PC-3 (cell line): ENCODE results near the gene BCORL1. TPM values are rescaled to one million over a fixed set of nuclear protein-coding genes. Genes with fewer than 3 reads are reported as not detected.

Experiments used
- ATAC-seq: fragments of 200-7000 bp; cut with Tn5 transposase; 2 replicates; pipeline ENCODE4 v1.9.1; 2020; ENCODE audit warnings: mild to moderate bottlenecking, moderate library complexity
- BruUV-seq: library from RNA; stranded (reverse); fragments of 400-500 nt; replicated peaks from 2 replicates; lab custom pipeline; 2021; lab: Mats Ljungman, UMichigan
- CTCF ChIA-PET: fragments of 300-600 bp; sonication (Branson Sonifier 250); formaldehyde crosslinking; loops from one replicate; lab custom pipeline; 2022; ENCODE audit warnings: antibody characterized with exemption; lab: Charles Lee
- POLR2A ChIA-PET: fragments of 300-600 bp; sonication (Branson Sonifier 250); formaldehyde crosslinking; loops from one replicate; lab custom pipeline; 2022; ENCODE audit warnings: antibody characterized with exemption; ENCODE audit not compliant: unreplicated experiment; lab: Charles Lee
- DNase-seq: peaks from one replicate; pipeline ENCODE4 v3.0.0-alpha.2; 2015
- H2AFZ ChIP-seq: fragments of 300-600 bp; sonication (generic); 2 replicates; pipeline ENCODE4 v1.6.0; 2016; ENCODE audit warnings: antibody characterized with exemption, low read length
- H3F3A ChIP-seq: fragments of 300-600 bp; sonication (generic); one replicate; pipeline ENCODE4 v1.6.0; 2017; ENCODE audit warnings: antibody characterized with exemption, low read length, control low read depth, mild to moderate bottlenecking; ENCODE audit not compliant: unreplicated experiment
- H3K27ac ChIP-seq: fragments of 300-600 bp; sonication (generic); 2 replicates; pipeline ENCODE4 v1.5.1; 2016; ENCODE audit warnings: mild to moderate bottlenecking, low read length
- H3K27me3 ChIP-seq: fragments of 300-600 bp; sonication (generic); 2 replicates; pipeline ENCODE4 v1.6.1; 2016; ENCODE audit warnings: low read length, mixed read lengths
- H3K36me3 ChIP-seq: fragments of 300-600 bp; sonication (generic); 2 replicates; pipeline ENCODE4 v1.6.1; 2016; ENCODE audit warnings: low read depth, mixed run types, low read length, mixed read lengths
- H3K4me1 ChIP-seq: fragments of 300-600 bp; sonication (generic); 2 replicates; pipeline ENCODE4 v1.5.1; 2016; ENCODE audit warnings: low read length; ENCODE audit not compliant: insufficient read depth
- H3K4me2 ChIP-seq: fragments of 300-600 bp; sonication (generic); 2 replicates; pipeline ENCODE4 v1.6.0; 2016; ENCODE audit warnings: low read length
- H3K4me3 ChIP-seq: fragments of 300-600 bp; sonication (generic); 2 replicates; pipeline ENCODE4 v1.5.1; 2016; ENCODE audit warnings: mild to moderate bottlenecking, low read length, mixed read lengths
- H3K79me2 ChIP-seq: fragments of 300-600 bp; sonication (generic); 2 replicates; pipeline ENCODE4 v1.6.1; 2017; ENCODE audit warnings: low read length, mixed read lengths
- H3K9ac ChIP-seq: fragments of 300-600 bp; sonication (generic); 2 replicates; pipeline ENCODE4 v1.6.0; 2016; ENCODE audit warnings: mild to moderate bottlenecking, low read length
- H3K9me2 ChIP-seq: fragments of 300-600 bp; sonication (generic); replicated peaks from 2 replicates; pipeline ENCODE4 v1.6.1; 2016; ENCODE audit warnings: mixed run types, low read length, mixed read lengths
- H3K9me3 ChIP-seq: fragments of 300-600 bp; sonication (generic); 2 replicates; pipeline ENCODE4 v1.6.1; 2016; ENCODE audit warnings: low read length, mixed read lengths
- H4K20me1 ChIP-seq: fragments of 300-600 bp; sonication (generic); 2 replicates; pipeline ENCODE4 v1.6.1; 2016; ENCODE audit warnings: low read length, mixed read lengths
- CTCF ChIP-seq: fragments of 300-600 bp; sonication (generic); conservative IDR thresholded peaks from 2 replicates; pipeline ENCODE4 v1.5.1; 2017; ENCODE audit warnings: antibody characterized with exemption, low read depth, mild to moderate bottlenecking, low read length
- EZH2 ChIP-seq: fragments of 300-600 bp; sonication (generic); IDR thresholded peaks from one replicate; pipeline ENCODE4 v1.6.1; 2017; ENCODE audit warnings: antibody characterized with exemption, mild to moderate bottlenecking, low read length; ENCODE audit not compliant: unreplicated experiment
- EZH2phosphoT487 ChIP-seq: fragments of 300-600 bp; sonication (generic); IDR thresholded peaks from 2 replicates; pipeline ENCODE4 v1.6.1; 2018; ENCODE audit warnings: mild to moderate bottlenecking, antibody characterized with exemption, low read length, borderline replicate concordance
- intact Hi-C: fragments of 100-400 bp; cut with micrococcal nuclease; formaldehyde crosslinking; loops from 2 replicates; pipeline ENCODE4 v1.9.0; 2023
- total RNA-seq: library from RNA; depleted of rRNA; stranded (reverse); fragments of >200 nt; gene quantifications from 2 replicates; pipeline ENCODE4 v1.2.3, GENCODE V29; 2014

BCORL1 gene
- total RNA-seq, 1 experiment from 2014 or later: 3.1 TPM

- Histone ChIP-seq H3K27me3 (no peaks in the 10 kb centered on the region), H3F3A (no peaks in the 10 kb centered on the region), H3K9ac (no peak overlapping the region), H4K20me1 (no peaks in the 10 kb centered on the region), H3K9me2 (no peaks in the 10 kb centered on the region), H3K4me1 (no peaks in the 10 kb centered on the region), H3K9me3 (no peaks in the 10 kb centered on the region), H3K79me2 (no peaks in the 10 kb centered on the region), H2AFZ (no peak overlapping the region), H3K4me2 (no peak overlapping the region), H3K36me3 (no peaks in the 10 kb centered on the region), H3K27ac (no peak overlapping the region), H3K4me3 (no peak overlapping the region)
- TF ChIP-seq EZH2phosphoT487 (no peak), EZH2 (no peak), CTCF (no peak)
- BruUV-seq: no TSS peak
- DNase-seq: no peak
- no peak for ATAC-seq
- CTCF ChIA-PET: interaction anchor here (0.5 kb wide), 1 partner anchor 27 kb away, joined by 10 read pairs; no protein-coding TSS in a partner anchor
- intact Hi-C loops: no loop called here
- POLR2A ChIA-PET: no interaction called here
These were observed 27.3 kb downstream of the BCORL1 start for GRCh38 chrX:130009658-130010223.

GRCh38 chrX:130012683-130013082, 30.2 kb downstream of the BCORL1 start:
- H3K4me1 ChIP-seq: no peaks in the 10 kb centered on the region
- ChIA-PET CTCF (no interaction called here), POLR2A (no interaction called here)
- no peak overlapping the region for H2AFZ ChIP-seq
- no peak overlapping the region for H3K9ac ChIP-seq
- no peaks in the 10 kb centered on the region for H3K9me3 ChIP-seq
- H4K20me1 ChIP-seq: no peaks in the 10 kb centered on the region
- H3K79me2 ChIP-seq: no peaks in the 10 kb centered on the region
- H3K9me2 ChIP-seq: no peaks in the 10 kb centered on the region
- DNase-seq (no peak), ATAC-seq (no peak)
- no peak overlapping the region for H3K4me2 ChIP-seq
- H3F3A ChIP-seq: no peaks in the 10 kb centered on the region
- no peaks in the 10 kb centered on the region for H3K36me3 ChIP-seq
- no peaks in the 10 kb centered on the region for H3K27me3 ChIP-seq
- H3K4me3 ChIP-seq: no peak overlapping the region
- no TSS peak for BruUV-seq
- intact Hi-C loops: no loop called here
- H3K27ac ChIP-seq: no peak overlapping the region
- no peak for TF ChIP-seq EZH2
- no peak for TF ChIP-seq CTCF
- no peak for TF ChIP-seq EZH2phosphoT487

GRCh38 chrX:130013661-130014060, 31.2 kb downstream of the BCORL1 start:
- Histone ChIP-seq H3K36me3 (no peaks in the 10 kb centered on the region), H3K27ac (no peak overlapping the region), H3K9me3 (no peaks in the 10 kb centered on the region), H3F3A (no peaks in the 10 kb centered on the region), H3K9ac (no peak overlapping the region), H3K4me2 (no peak overlapping the region), H3K27me3 (no peaks in the 10 kb centered on the region), H3K4me1 (no peaks in the 10 kb centered on the region), H4K20me1 (no peaks in the 10 kb centered on the region), H2AFZ (no peak overlapping the region), H3K79me2 (no peaks in the 10 kb centered on the region), H3K9me2 (no peaks in the 10 kb centered on the region), H3K4me3 (no peak overlapping the region)
- BruUV-seq: no TSS peak
- ChIA-PET POLR2A (no interaction called here), CTCF (no interaction called here)
- intact Hi-C loops: no loop called here
- DNase-seq: no peak
- TF ChIP-seq CTCF: no peak
- no peak for TF ChIP-seq EZH2phosphoT487
- no peak for TF ChIP-seq EZH2
- no peak for ATAC-seq
